Type B pancreatic cell (in vitro differentiated cells): Measurements from ENCODE around the gene NUBPL. TPM values are rescaled to one million over a fixed set of nuclear protein-coding genes. Genes with fewer than 3 reads are reported as not detected.
"Not testable (repeated sequence)": the region's sequence is repeated elsewhere in the genome, so short reads cannot be mapped to it uniquely, and the experiment has no call there.

Source experiments
- DNase-seq: peaks from one replicate; pipeline ENCODE4 v3.0.0; 2021; ENCODE audit warnings: mixed read lengths; ENCODE audit not compliant: unreplicated experiment; ENCODE audit errors: extremely low spot score
- H3K27ac Mint-ChIP-seq: 2 replicates; pipeline ENCODE4 v1.8.0; 2021; ENCODE audit warnings: mild to moderate bottlenecking, mixed read lengths
- H3K27me3 Mint-ChIP-seq: 2 replicates; pipeline ENCODE4 v1.8.0; 2021; ENCODE audit warnings: mixed read lengths
- H3K36me3 Mint-ChIP-seq: 2 replicates; pipeline ENCODE4 v1.8.0; 2021; ENCODE audit warnings: mixed read lengths
- H3K4me1 Mint-ChIP-seq: one replicate; pipeline ENCODE4 v1.8.0; 2021; ENCODE audit warnings: mixed read lengths; ENCODE audit not compliant: unreplicated experiment
- H3K4me3 Mint-ChIP-seq: 2 replicates; pipeline ENCODE4 v1.8.0; 2021; ENCODE audit warnings: mild to moderate bottlenecking, mixed read lengths
- H3K9me3 Mint-ChIP-seq: 2 replicates; pipeline ENCODE4 v1.8.0; 2021; ENCODE audit warnings: mixed read lengths
- total RNA-seq: library from RNA; stranded (reverse); gene quantifications from 2 replicates; pipeline ENCODE4 v1.2.1, GENCODE V29; 2021; ENCODE audit warnings: low replicate concordance
- TF ChIP-seq, protein P1 (sequence below): fragments of 200-600 bp; sonication (generic); conservative IDR thresholded peaks from 2 replicates; pipeline ENCODE4 v1.5.0; 2021; ENCODE audit warnings: antibody characterized with exemption, mild to moderate bottlenecking

Gene NUBPL
- total RNA-seq, 1 donor from 2014 or later, result 16.5 TPM

DNA sequence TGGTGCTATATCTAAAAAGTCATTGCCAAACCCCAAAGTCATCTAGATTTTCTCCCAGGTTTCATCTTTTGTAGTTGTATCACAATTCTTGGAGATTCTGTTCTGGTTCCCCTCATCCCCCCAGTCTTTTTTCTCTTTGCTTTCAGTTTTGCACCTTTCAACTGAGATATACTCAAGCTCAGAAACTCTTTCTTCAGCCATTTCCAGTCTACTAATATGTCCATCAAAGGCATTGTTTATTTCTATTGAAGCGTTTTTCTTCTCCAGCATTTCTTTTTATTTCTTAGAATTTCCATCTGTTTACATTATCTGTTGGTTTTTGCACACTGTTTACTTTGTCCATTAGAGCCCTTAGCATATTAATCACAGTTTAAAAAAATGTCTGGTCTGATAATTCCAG is 179.5 kb downstream of the NUBPL start:
- H3K4me1 Mint-ChIP-seq, result no peaks in the 10 kb centered on the region
- no peaks in the 10 kb centered on the region for H3K27me3 Mint-ChIP-seq
- peaks cover 5% of the 10 kb centered on the region for H3K36me3 Mint-ChIP-seq
- DNase-seq, result no peak
- TF ChIP-seq, protein P1, sequence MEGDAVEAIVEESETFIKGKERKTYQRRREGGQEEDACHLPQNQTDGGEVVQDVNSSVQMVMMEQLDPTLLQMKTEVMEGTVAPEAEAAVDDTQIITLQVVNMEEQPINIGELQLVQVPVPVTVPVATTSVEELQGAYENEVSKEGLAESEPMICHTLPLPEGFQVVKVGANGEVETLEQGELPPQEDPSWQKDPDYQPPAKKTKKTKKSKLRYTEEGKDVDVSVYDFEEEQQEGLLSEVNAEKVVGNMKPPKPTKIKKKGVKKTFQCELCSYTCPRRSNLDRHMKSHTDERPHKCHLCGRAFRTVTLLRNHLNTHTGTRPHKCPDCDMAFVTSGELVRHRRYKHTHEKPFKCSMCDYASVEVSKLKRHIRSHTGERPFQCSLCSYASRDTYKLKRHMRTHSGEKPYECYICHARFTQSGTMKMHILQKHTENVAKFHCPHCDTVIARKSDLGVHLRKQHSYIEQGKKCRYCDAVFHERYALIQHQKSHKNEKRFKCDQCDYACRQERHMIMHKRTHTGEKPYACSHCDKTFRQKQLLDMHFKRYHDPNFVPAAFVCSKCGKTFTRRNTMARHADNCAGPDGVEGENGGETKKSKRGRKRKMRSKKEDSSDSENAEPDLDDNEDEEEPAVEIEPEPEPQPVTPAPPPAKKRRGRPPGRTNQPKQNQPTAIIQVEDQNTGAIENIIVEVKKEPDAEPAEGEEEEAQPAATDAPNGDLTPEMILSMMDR, result no peak
- H3K27ac Mint-ChIP-seq, result no peak overlapping the region
- H3K9me3 Mint-ChIP-seq, result no peaks in the 10 kb centered on the region
- H3K4me3 Mint-ChIP-seq, result no peak overlapping the region

DNA sequence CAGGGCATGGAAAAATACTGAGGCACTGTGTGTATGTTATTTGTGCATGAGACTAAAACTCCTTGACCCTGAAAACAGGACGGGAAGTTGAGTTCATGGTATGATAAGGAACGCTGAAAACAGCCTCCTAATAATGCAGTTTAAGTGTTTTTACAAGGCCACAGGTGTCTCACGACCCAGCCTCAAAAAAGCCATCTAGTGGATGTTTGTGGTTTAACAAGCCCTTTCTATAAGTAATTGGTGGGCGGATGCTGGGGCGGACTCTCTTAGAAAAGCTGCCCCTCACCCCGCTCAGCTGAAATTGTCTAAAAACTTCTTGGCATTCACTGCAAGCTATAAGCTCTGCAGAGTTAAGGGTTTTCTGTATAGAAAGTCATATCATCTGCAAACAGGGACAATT is 184.5 kb downstream of the NUBPL start:
- H3K9me3 Mint-ChIP-seq, result peaks cover 22% of the 10 kb centered on the region

GRCh38 chr14:31746326-31746725 is 185.1 kb downstream of the NUBPL start:
- H3K27ac Mint-ChIP-seq, result no peak overlapping the region
- DNase-seq, result no peak
- H3K9me3 Mint-ChIP-seq, result peaks cover 22% of the 10 kb centered on the region
- no peak overlapping the region for H3K4me3 Mint-ChIP-seq
- no peaks in the 10 kb centered on the region for H3K4me1 Mint-ChIP-seq
- TF ChIP-seq, protein P1, result no peak
- no peaks in the 10 kb centered on the region for H3K27me3 Mint-ChIP-seq
- H3K36me3 Mint-ChIP-seq, result peaks cover 23% of the 10 kb centered on the region

More for the DNA sequence above, 184.5 kb downstream of the NUBPL start:
- DNase-seq, result no peak
- Mint-ChIP-seq H3K27ac (no peak overlapping the region), H3K4me3 (no peak overlapping the region), H3K36me3 (peaks cover 22% of the 10 kb centered on the region), H3K27me3 (no peaks in the 10 kb centered on the region), H3K4me1 (no peaks in the 10 kb centered on the region)
- TF ChIP-seq, protein P1, result no peak

DNA sequence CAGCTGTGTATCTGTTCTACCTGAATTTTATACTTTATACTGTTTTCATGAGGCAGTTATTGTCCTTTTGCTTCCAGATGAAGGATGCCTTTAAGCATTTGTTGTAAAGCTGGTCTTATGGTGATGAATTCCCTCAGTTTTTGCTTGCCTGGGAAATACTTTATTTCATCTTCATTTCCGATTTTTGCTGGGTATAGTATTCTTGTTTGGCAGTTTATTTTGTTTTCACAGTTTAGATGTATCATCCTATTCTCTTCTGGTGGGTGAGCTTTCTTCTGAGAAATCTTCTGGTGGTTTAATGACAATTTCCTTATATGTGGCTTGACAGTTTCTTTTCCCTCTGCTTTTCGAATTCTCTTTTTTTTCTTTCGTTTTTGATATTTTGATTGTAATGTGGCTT is 188.1 kb downstream of the NUBPL start:
- TF ChIP-seq, protein P1, result no peak
- Mint-ChIP-seq H3K9me3 (peaks cover 22% of the 10 kb centered on the region), H3K4me3 (no peak overlapping the region), H3K27me3 (no peaks in the 10 kb centered on the region), H3K4me1 (no peaks in the 10 kb centered on the region), H3K36me3 (peaks cover 19% of the 10 kb centered on the region), H3K27ac (no peak overlapping the region)
- DNase-seq, result no peak

DNA sequence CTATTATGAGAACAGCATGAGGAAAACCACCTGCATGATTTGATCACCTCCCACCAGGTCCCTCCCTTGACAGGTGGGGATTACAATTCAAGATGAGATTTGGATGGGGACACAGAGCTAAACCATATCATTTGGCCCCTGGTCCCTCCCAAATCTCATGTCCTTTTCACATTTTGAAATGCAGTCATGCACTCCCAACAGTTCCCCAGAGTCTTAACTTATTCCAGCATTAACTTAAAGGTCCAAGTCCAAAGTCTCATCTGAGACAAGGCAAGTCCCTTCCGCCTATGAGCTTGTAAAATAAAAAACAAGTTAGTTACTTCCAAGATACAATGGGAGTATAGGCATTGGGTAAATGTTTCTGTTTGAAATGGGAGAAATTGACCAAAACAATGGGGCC is 189.8 kb downstream of the NUBPL start:
- not testable (repeated sequence) for H3K4me3 Mint-ChIP-seq, H3K4me1 Mint-ChIP-seq, DNase-seq, H3K27me3 Mint-ChIP-seq, H3K27ac Mint-ChIP-seq
- H3K9me3 Mint-ChIP-seq, result peaks cover 22% of the 10 kb centered on the region
- peaks cover 19% of the 10 kb centered on the region for H3K36me3 Mint-ChIP-seq

GRCh38 chr14:31752867-31753661 is 191.9 kb downstream of the NUBPL start:
- no peaks in the 10 kb centered on the region for H3K27me3 Mint-ChIP-seq
- no peak overlapping the region for H3K27ac Mint-ChIP-seq
- no peak overlapping the region for H3K4me3 Mint-ChIP-seq
- no peaks in the 10 kb centered on the region for H3K4me1 Mint-ChIP-seq
- TF ChIP-seq, protein P1, result no peak
- no peak for DNase-seq
- H3K9me3 Mint-ChIP-seq, result peaks cover 13% of the 10 kb centered on the region
- peaks cover 11% of the 10 kb centered on the region for H3K36me3 Mint-ChIP-seq
